Pericardium fibroblast (primary cell): ENCODE data around the gene DPPA5. TPM values are rescaled to one million over a fixed set of nuclear protein-coding genes. Genes with fewer than 3 reads are reported as not detected.

Experiments
- total RNA-seq: library from RNA; depleted of rRNA; stranded (reverse); fragments of >200 nt; gene quantifications from 2 replicates; pipeline ENCODE4 v1.2.3, GENCODE V29; 2015

Gene DPPA5
- not detected in 2 replicates for total RNA-seq

GRCh38 chr6:73353636-73354593, at the start of gene DPPA5:
Gene DPPA5, minus strand, starts transcription at chr6:73354276. Its CDS starts 51 bp downstream, at chr6:73354225.

GRCh38 chr6:73394577-73395354, 40.7 kb upstream of the DPPA5 start, which contains the start of gene DDX43:
Gene DDX43, plus strand, starts transcription at chr6:73394828. Its CDS starts 78 bp downstream, at chr6:73394906.

GRCh38 chr6:73369563-73369962, 15.5 kb upstream of the DPPA5 start, which contains the start of gene OOEP:
Gene OOEP, minus strand, starts transcription at chr6:73369897. Its CDS starts 105 bp downstream, at chr6:73369792.

GRCh38 chr6:73362358-73362757, 8.3 kb upstream of the DPPA5 start, which contains the start of gene KHDC3L:
Gene KHDC3L, plus strand, starts transcription at chr6:73362658. Its CDS starts 72 bp downstream, at chr6:73362730.

Other genes starting within 250 kb of the DPPA5 start
- gene KHDC1L, start 128.8 kb downstream of the DPPA5 start, total RNA-seq: not detected in 2 replicates
- gene KHDC1, start 91.1 kb downstream of the DPPA5 start, total RNA-seq: 4.1 and 4.6 TPM in 2 replicates
- not detected in 2 replicates for gene KHDC3L, start 8.4 kb upstream of the DPPA5 start, total RNA-seq
- gene OOEP, start 15.6 kb upstream of the DPPA5 start, total RNA-seq: 0.23 TPM in 1 of 2 replicates, not detected in the other
- 0.09 and 0.70 TPM in 2 replicates for gene DDX43, start 40.6 kb upstream of the DPPA5 start, total RNA-seq
- 2.7 and 2.8 TPM in 2 replicates for gene CGAS, start 98.0 kb upstream of the DPPA5 start, total RNA-seq
- 18.3 and 23.7 TPM in 2 replicates for gene MTO1, start 107.5 kb upstream of the DPPA5 start, total RNA-seq
- gene EEF1A1, start 166.8 kb upstream of the DPPA5 start, total RNA-seq: 14,994 and 19,753 TPM in 2 replicates